ENCODE results near the gene CFAP126. TPM values are rescaled to one million over a fixed set of nuclear protein-coding genes. Genes with fewer than 3 reads are reported as not detected.

The CFAP126 gene
- total and polyA plus RNA-seq, 2 of the 8 experiments (the other 6 are each of a cell fraction or from before 2014, with no cell fraction given) = not detected

DNA sequence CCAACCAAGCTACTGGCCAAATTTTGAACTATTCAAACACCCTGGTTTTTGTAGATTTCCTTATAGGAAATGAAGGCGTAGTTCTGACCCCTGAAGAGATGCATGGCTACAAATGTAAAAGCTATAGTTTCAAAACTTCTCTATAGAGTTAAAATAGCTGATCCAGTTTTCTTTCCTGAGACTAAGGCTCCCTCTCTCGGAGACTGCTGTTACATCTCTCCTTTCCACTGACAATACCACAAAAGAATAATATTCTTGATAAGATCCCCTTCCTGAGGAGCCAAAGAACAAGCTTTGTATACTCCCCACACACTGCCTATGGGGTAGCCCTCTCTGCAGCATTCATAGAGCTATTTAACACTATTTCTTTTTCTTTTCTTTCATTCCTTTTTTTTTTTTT is 6.7 kb upstream of the CFAP126 start:
- Histone ChIP-seq H2AK5ac (ENCODE audit: low read depth, low read length) (no peak overlapping the region), H3K9me3 (ENCODE audit: insufficient read depth in 2 of 2, low read depth in 1 of 2, low read length in 1 of 2) (no peaks in the 10 kb centered on the region), H3K4me3 (ENCODE audit: extremely low read depth in 1 of 4, insufficient read depth in 2 of 4, low read depth in 3 of 4, low read length in 4 of 4) (no peak overlapping the region), H2BK15ac (ENCODE audit: low read length) (no peak overlapping the region), H3K4me2 (ENCODE audit: insufficient read depth in 1 of 2, low read depth in 2 of 2, low read length in 2 of 2) (no peak overlapping the region), H3K9ac (replicated peaks in 1 of 4; ENCODE audit: extremely low read depth in 1 of 4, low read depth in 3 of 4, low read length in 3 of 4) (no peak overlapping the region), H3K23ac (ENCODE audit: insufficient read length) (no peak overlapping the region), H3K23me2 (ENCODE audit: low read depth, low read length) (no peaks in the 10 kb centered on the region), H3K4ac (replicated peaks; ENCODE audit: insufficient read length, low read depth, low read length) (no peak overlapping the region), H4K5ac (ENCODE audit: insufficient read length, low read depth, low read length) (no peak overlapping the region), H3K27ac (ENCODE audit: low read depth, low read length) (no peak overlapping the region), H3K14ac (ENCODE audit: insufficient read length) (no peak overlapping the region), H3K79me1 (ENCODE audit: low read depth, low read length) (no peaks in the 10 kb centered on the region), H2BK5ac (ENCODE audit: low read depth, low read length) (no peak overlapping the region), H2AFZ (ENCODE audit: low read length) (no peak overlapping the region), H3K79me2 (ENCODE audit: control insufficient read depth in 1 of 2, insufficient read depth in 2 of 2, low read length in 2 of 2) (no peaks in the 10 kb centered on the region), H3K27me3 (replicated peaks in 1 of 4; ENCODE audit: control insufficient read depth in 3 of 4, extremely low read depth in 1 of 4, insufficient read depth in 3 of 4, low read length in 3 of 4) (no peaks in the 10 kb centered on the region), H4K8ac (ENCODE audit: extremely low read depth, insufficient read depth, low read length) (no peak overlapping the region), H4K91ac (replicated peaks; ENCODE audit: insufficient read length, low read length) (no peak overlapping the region), H3K18ac (ENCODE audit: extremely low read depth, low read length) (no peak overlapping the region), H2BK12ac (ENCODE audit: low read depth, low read length) (no peak overlapping the region), H3K4me1 (replicated peaks in 1 of 4; ENCODE audit: control insufficient read depth in 3 of 4, insufficient read depth in 4 of 4, low read length in 3 of 4) (no peaks in the 10 kb centered on the region), H4K20me1 (replicated peaks in 1 of 2; ENCODE audit: control insufficient read depth in 1 of 2, insufficient read depth in 2 of 2, low read length in 2 of 2) (no peaks in the 10 kb centered on the region), H2BK20ac (ENCODE audit: low read length) (no peak overlapping the region), H2BK120ac (replicated peaks; ENCODE audit: low read depth, low read length) (no peak overlapping the region), H3K36me3 (ENCODE audit: control insufficient read depth in 2 of 4, insufficient read depth in 4 of 4, low read length in 3 of 4) (no peaks in the 10 kb centered on the region), H3K56ac (replicated peaks; ENCODE audit: insufficient read length, low read depth, low read length) (no peak overlapping the region)
- no peak for FAIRE-seq
- TF ChIP-seq, protein P1, sequence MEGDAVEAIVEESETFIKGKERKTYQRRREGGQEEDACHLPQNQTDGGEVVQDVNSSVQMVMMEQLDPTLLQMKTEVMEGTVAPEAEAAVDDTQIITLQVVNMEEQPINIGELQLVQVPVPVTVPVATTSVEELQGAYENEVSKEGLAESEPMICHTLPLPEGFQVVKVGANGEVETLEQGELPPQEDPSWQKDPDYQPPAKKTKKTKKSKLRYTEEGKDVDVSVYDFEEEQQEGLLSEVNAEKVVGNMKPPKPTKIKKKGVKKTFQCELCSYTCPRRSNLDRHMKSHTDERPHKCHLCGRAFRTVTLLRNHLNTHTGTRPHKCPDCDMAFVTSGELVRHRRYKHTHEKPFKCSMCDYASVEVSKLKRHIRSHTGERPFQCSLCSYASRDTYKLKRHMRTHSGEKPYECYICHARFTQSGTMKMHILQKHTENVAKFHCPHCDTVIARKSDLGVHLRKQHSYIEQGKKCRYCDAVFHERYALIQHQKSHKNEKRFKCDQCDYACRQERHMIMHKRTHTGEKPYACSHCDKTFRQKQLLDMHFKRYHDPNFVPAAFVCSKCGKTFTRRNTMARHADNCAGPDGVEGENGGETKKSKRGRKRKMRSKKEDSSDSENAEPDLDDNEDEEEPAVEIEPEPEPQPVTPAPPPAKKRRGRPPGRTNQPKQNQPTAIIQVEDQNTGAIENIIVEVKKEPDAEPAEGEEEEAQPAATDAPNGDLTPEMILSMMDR (IDR thresholded peaks at IDR 0.05; ENCODE audit: control extremely low read depth in 1 of 3, insufficient read depth in 1 of 3, low read depth in 1 of 3, low read length in 3 of 3) = peak in 1 of 3 experiments; percentile 4; a peak in 1 of 4 replicates
- TF ChIP-seq RAD21 (IDR thresholded peaks at IDR 0.05 in 1 of 2, conservative IDR thresholded peaks at IDR 0.05 in 1 of 2; ENCODE audit: low read depth in 2 of 2, low read length in 2 of 2) = peak; percentile 31 to 37
- TF ChIP-seq TAF1 (IDR thresholded peaks at IDR 0.05; ENCODE audit: low read depth, low read length) = no peak
- ChIA-PET CTCF (ENCODE audit: partially characterized antibody) (interaction anchor here (0.6 to 2.4 kb wide), 23 partner anchors 8 to 234 kb away, joined by 3 to 15 read pairs (median 4); partner anchors contain the start of genes APOA2 and TOMM40L), POLR2A (ENCODE audit: partially characterized antibody) (interaction anchor here (0.6 to 1.4 kb wide), 5 partner anchors 9 to 172 kb away, joined by 3 to 4 read pairs (median 3); partner anchors contain the start of gene NDUFS2)
- no peak for DNase-seq (ENCODE audit: low read depth in 1 of 2, low spot score in 2 of 2)
- WGBS, 2 experiments (ENCODE audit: extremely low coverage in 1 of 2, insufficient coverage in 1 of 2, insufficient read length in 1 of 2, insufficient replicate concordance in 2 of 2, low coverage in 1 of 2, low lambda C conversion rate in 2 of 2, missing lambda C conversion rate in 1 of 2) = 75% methylated on average over 2 of the region's 2 CpGs; no CpG with 5 or more reads in 1 of the 2 experiments

Data from H1 (cell line).